HG03039 (cell line): ENCODE results near the gene MRM2.
A peak's percentile ranks its signal among the peaks of the same experiment; 100 is the strongest.

Experiments
- ATAC-seq: cut with Tn5 transposase; IDR thresholded peaks from one replicate; pipeline ENCODE4 v1.9.1; 2021; ENCODE audit warnings: mild to moderate bottlenecking, moderate library complexity; ENCODE audit not compliant: unreplicated experiment

Gene MRM2

GRCh38 chr7:2249744-2250323 lies 7.8 kb upstream of the MRM2 start:
- ATAC-seq, result no peak

GRCh38 chr7:2248984-2249694 lies 7.1 kb upstream of the MRM2 start:
- no peak for ATAC-seq

GRCh38 chr7:2247141-2247995 lies 5.4 kb upstream of the MRM2 start:
- no peak for ATAC-seq

GRCh38 chr7:2245883-2246675 lies 4.1 kb upstream of the MRM2 start:
- no peak for ATAC-seq

- ATAC-seq, result no peak
Observed at GRCh38 chr7:2244404-2244995, 2.5 kb upstream of the MRM2 start.

GRCh38 chr7:2243458-2243857 lies 1.5 kb upstream of the MRM2 start:
- ATAC-seq, result no peak

GRCh38 chr7:2242541-2243429 lies 780 bp upstream of the MRM2 start:
- ATAC-seq, result no peak

GRCh38 chr7:2239242-2239641 lies 2.8 kb downstream of the MRM2 start:
- no peak for ATAC-seq

GRCh38 chr7:2237109-2237602 lies 4.8 kb downstream of the MRM2 start:
- peak; percentile 44 for ATAC-seq

GRCh38 chr7:2233926-2234325 lies 8.1 kb downstream of the MRM2 start:
- ATAC-seq, result no peak

- peak; percentile 65 for ATAC-seq
Observed at GRCh38 chr7:2232766-2233520, 9.1 kb downstream of the MRM2 start, which contains the start of gene MAD1L1. Gene MAD1L1 (minus strand): TSS chr7:2232945. CDS start chr7:2230133, 2,812 bp downstream.

- peak; percentile 22 for ATAC-seq
Observed at GRCh38 chr7:2231992-2232765, 9.8 kb downstream of the MRM2 start.

- ATAC-seq, result no peak
Observed at GRCh38 chr7:2230882-2231281, 11.1 kb downstream of the MRM2 start.

- no peak for ATAC-seq
Observed at GRCh38 chr7:2230226-2230625, 11.8 kb downstream of the MRM2 start.

- ATAC-seq, result no peak
Observed at GRCh38 chr7:2229467-2229866, 12.5 kb downstream of the MRM2 start.

- no peak for ATAC-seq
Observed at GRCh38 chr7:2228921-2229320, 13.1 kb downstream of the MRM2 start.

- ATAC-seq, result no peak
Observed at GRCh38 chr7:2227699-2228098, 14.3 kb downstream of the MRM2 start.

- no peak for ATAC-seq
Observed at GRCh38 chr7:2225830-2226229, 16.2 kb downstream of the MRM2 start.
